Stimulated activated naive CD8-positive, alpha-beta T cell treated with anti-CD3 and anti-CD28 coated beads, Interleukin-15, Interleukin-2, amounts not matched to agents 100 U/mL and 50 U/mL, for 24 hours (primary cell): ENCODE measurements around the gene CACNA1I.

ENCODE experiments used
- ATAC-seq: fragments of 150-1000 bp; cut with Tn5 transposase; one replicate; pipeline ENCODE4 v1.10.0; 2021
- DNase-seq: peaks from one replicate; pipeline ENCODE4 v3.0.0; 2021

The CACNA1I gene

DNA sequence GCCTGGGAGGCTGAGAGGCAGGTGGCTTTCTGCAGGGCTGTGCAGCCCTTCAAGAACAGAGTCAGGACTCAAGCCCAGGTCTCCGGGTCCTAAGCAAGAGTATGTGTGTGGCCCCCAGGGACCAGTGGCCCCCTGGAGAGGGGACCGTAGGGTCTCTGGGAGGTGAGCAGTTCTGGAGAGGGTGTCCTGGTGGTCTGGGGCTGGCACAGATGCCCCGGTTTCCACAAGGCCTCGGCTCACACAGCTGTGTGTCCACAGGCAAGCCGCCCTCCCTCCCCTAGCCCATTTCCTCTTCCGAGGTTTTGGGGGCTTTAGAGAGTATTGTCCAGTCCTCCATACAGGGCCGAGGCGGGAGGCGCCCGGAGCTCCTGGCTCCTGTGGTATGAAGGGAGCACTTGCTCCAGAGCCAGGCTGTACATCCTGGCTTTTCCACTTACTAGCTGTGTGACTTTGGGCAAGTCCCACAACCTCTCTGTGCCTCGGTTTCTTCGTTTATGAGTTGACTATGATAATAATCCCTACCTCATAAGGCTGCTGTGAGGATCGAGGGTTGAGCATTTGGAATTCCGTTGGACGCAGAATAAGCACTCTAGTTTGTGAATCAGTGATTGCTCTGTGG, 34.6 kb upstream of the CACNA1I start:
- ATAC-seq (no peak), DNase-seq (no peak)

DNA sequence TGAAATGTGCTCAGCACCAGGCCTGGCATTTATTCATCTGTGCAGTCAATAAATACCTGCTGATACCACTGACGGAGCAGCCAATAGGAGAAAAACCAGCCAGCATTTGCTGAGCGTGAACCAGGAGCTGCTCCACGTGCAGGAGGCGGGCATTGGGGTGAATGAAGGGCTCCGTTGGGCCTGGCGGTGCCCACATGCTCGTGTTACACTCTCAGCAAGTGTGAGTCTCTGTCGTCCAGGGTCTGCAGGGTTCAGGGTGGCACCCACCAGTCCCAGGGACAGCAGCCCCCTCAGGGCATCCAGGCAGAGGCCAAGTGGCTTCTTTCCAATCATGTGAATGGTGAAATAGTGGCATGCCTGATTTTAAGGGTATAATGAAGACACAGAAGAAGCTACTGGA, 33.8 kb upstream of the CACNA1I start:
- DNase-seq (no peak), ATAC-seq (no peak)

DNA sequence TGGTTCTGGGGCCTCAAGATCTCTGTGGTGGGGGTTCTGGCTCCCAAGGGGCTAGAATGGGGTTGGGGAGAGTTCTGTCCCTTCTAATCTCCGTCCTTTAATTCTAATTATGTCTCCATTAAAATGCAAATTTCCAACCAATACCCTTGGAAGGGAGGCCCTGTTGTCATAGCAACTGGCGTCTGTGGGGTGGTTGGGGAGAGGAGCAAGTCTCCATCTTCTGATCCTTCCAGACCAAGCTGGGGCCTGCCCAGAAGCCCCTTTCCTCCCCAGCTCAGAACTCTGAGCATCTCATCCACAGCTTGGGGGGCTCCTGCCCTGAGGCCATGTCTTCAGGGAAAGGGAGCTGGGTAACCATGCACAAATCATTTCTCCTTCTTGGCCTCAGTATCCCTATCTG, 32.6 kb upstream of the CACNA1I start:
- ATAC-seq (no peak), DNase-seq (no peak)

DNA sequence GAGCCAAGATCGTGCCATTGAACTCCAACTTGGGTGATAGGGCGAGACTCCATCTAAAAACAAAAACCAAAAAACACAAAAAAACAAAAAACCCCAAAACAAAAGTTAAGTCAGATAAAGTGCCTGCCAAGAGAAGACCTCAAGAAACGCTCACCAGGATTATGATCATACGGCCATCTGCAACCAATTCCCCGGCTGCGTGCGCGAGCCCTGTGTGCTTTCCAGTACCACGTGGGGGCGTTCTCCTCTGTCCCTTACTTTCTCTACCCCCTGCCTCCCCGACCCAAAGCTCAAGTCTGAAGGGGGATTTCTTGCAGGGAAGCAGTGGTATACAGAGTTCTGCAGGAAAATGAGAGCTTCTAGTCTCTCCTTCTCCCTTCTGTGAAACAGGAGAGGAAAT, 27.5 kb upstream of the CACNA1I start:
- DNase-seq (no peak), ATAC-seq (no peak)

DNA sequence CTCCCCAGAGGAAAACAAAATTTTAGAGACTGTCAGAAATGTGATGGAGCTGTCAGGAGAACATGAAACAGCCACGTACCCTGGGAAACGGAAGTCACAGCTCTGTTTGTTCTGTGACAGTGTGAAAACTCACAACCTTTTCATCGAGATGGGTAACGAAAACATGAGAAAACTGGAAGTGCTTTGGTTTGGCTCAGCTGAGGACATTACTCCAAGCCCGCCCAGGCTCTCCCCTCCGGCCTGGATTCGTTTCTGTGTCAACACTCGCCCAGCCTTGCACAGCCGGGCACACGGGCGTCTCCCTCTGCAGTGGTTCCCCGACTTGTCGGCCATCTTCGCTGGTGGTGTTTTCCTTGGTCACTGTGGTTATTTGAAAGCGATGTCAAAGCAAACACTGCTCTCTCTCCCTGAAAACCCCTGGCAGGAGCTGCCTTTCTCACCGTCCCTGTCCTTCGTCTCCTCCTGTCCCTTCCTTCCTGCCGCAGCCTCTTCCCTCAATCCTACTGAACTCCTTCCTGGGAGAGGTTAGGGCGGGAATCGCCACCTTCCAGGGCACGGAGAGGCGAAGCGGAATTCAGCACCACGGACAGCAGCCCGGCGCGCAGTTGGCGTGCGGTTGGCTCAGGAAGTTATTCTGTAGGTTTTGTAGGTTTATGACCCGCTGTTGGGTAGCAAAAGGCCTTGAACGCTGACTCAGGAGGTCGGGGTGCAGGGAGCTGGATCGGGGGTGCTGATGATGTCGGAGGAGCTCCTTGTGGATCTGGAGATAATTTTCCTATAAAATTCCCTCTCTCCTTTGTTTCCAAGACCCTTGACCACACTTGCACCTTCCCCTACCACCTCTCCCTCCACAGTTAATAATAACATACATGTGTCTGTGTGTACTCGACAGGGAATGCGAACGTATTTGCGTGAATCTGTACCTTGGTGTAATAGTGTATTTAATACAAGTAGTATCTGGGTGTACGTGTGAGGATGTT, 24.9 kb upstream of the CACNA1I start:
- DNase-seq, result peak; percentile 75

DNA sequence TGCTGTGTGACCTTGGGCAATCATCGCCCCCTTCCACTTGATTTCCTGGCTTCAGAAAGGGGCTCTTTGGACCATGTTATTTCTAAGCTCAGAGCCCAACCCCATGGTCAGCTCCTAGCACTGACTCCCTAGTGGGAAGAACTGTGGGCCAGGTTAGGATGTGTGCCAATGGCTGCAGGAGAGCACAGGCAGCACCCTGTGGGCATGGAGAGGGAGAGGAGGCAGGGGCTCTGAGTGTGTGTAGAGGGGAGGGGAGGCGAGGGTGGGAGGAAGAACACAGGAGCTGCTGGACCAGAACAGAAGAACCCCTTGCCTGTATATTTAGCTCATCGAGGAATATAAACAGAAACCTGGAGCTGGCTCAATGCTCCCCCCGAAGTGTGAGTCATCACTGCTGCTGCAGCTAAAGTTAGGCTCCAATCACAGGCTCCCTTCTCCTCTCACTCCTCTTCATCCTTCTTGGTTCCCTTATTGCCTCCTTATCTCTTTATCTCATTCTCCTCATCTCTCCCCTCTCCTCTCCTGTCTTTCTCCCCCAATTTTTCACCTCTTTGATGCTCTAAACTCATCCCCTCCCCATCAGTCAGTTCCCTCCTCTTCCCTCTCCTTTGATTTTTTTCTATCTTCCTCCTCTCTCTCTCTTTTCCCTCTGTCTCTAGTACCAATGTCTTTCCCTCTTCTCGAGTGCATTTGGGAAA, 23.5 kb upstream of the CACNA1I start:
- DNase-seq, result no peak
- ATAC-seq, result no peak

More for the DNA sequence above, 24.9 kb upstream of the CACNA1I start:
- no peak for ATAC-seq

DNA sequence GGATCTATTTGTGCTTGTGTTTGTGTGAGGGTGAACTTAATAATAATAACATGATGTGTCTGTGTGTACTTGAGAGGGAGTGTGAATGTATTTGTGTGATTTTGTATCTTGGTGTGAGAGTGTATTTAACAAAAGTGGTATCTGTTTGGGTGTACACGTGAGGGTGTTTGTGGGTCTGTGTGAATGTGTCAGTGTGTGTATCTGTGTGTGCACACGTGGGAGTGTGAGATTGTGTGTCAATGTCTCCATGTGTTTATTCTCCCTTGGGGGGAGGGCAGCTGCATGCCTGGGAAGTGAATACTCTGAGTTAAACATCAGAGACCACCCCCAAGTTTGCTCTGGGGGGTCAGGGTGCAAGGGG, 23.0 kb upstream of the CACNA1I start:
- ATAC-seq, result no peak

DNA sequence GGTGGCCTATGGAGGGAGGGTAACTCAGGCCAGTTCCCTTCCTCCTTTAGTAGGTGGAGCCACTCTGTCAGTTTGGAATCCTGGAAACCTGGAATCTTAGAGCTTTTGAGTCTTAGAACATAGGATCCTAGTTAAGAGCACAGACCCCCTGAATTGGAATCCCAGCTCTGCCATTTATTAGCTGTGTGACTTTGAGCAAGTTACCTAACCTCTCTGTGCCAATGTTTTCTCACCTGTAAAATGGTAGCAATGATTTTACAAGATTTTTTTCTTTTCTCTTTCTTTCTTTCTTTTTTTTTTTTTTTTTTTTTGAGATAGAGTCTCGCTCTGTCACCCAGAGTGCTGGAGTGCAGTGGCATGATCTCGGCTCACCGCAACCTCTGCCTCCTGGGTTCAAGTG, 17.1 kb upstream of the CACNA1I start:
- DNase-seq, result no peak

More for the DNA sequence above, 23.0 kb upstream of the CACNA1I start:
- DNase-seq, result no peak

DNA sequence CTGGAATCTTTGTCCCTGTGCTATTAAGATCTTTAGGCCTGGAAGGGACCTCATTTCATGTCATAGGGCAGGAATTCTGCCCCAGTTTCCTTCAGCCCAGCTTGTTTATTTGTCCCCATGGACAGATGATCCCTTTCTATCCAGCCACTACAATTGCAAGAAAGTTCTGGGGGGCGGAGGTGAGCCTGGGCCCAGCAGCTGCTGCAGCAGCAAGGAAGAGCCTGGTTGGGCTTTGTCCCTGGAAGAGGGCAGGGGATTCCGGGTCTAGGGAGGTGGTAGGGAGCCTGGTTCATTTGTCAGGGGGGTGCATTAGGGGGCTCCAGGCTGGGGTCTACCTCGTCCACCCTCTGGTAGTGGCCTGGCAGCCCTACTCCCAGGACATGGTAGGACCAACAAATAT, 16.4 kb upstream of the CACNA1I start:
- DNase-seq, result no peak

More for the DNA sequence above, 17.1 kb upstream of the CACNA1I start:
- ATAC-seq, result no peak

DNA sequence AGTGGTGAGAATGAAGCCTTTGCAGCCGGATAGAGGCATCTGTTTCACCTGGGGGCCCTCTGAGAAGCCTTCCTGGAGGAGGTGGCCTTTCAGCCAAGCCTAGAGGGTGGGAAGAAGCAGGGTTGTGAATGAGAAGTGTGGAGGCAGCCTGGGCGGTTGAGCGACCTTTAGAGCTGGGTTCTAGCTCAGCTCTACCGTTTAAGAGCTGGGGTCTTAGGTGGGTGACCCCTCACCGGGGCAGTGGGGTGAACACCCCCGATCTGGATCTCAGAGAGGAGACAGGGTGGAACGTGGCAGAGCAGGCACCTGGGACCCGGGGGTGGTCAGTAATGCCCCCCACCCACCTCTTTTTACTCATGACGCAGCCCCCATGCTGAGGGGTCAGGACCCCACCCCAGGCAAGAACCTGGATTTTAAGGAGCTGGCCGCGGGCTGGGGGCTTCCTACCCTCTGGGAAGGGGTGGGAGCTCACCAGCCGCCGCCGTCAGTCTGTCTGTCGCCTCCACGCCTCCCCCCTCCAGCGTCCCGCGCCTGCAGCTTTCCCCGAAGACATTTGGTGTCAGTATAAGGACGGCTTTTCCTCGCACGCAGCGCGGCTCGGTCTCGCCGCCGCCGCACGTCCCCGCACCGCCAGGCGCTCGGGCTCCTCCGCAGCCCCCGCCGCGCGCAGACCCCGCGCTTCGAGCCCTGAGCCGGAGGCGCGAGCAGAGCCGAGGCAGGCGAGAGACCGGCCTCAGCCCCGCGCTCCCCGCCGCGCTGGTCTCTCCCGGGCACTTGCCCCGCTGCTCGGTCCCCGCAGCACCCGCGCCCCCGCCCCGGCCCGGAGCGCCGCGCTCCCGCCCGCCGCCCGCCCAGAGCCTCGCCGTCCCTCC, 13.3 kb upstream of the CACNA1I start:
- peak; percentile 46 for DNase-seq
- peak; percentile 44 for ATAC-seq

More for the DNA sequence above, 16.4 kb upstream of the CACNA1I start:
- no peak for ATAC-seq

DNA sequence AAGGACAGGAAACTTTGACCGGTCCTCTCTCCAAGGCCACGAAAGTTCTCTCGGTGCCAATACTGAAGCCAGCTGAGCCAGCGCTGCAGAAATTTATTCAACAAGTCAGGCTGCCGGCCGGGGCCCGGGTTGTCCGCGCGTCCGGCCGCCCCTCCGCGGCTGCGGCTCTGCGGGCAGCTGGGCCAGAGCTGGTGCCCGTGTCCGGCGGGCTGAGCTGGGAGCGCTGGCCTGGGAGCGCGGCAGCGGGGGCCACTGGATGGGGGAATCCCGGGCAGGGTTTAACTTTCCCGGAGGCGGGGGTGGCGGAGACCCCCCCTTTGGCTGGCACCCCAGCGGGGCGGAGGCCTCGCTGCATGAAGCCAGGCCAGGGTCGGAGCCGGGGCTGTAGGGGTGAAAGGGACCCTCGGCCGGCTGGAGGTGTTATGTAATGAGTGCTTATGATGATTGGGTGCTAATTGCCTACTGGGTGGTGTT, 12.3 kb upstream of the CACNA1I start:
- ATAC-seq (no peak), DNase-seq (no peak)

DNA sequence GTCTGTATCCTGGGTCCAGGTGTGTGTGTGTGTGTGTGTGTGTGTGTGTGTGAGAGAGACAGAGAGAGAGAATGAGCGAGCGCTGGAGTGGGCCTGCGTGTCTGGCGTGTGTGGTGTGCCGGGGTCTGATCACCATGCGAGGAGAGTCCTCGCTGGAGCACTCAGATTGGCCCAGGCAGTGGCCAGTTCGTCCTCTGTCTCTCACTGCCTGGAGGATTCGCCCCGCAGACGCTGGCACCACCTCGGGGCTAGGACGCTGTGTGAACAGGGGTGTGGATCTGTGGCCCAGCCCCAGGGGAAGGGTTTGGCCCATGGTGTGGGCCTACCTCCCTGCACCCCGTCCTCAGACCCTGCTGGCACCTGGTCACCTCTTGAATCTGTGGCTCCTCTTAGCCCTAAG, 11.6 kb upstream of the CACNA1I start:
- no peak for ATAC-seq
- DNase-seq, result no peak

DNA sequence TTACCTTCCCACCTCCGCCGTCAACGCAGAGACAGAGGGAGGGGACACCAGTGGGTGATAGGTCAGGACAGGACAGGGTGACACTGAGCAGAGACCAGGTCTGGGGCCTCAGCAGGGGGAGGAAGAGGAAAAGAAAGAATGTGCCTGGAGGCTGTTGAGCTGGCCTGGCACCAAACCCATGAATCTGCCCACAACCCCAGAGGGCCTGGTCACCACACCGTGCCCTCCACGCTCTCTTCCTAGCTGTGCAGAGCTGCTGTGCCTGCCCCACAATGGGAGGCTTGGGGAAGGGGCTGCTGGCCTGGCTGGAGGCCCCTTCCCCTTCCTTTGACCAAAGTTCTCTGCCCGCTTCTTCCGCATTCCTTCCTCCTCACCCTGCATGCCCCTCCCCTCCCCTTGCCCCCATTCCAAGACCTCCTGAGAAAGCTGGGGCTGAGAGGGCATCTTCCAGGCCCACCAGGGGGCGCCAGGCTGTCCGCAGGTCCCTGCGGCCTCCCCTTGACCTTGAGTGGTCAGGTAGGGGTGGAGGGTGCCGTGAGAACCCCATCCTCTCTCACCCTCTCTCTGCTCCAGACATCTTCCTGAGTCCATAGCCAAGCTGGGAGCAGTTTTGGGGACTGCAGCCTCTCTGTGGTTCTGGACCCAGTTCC, 11.0 kb upstream of the CACNA1I start:
- ATAC-seq, result no peak
- DNase-seq, result peak; percentile 46

DNA sequence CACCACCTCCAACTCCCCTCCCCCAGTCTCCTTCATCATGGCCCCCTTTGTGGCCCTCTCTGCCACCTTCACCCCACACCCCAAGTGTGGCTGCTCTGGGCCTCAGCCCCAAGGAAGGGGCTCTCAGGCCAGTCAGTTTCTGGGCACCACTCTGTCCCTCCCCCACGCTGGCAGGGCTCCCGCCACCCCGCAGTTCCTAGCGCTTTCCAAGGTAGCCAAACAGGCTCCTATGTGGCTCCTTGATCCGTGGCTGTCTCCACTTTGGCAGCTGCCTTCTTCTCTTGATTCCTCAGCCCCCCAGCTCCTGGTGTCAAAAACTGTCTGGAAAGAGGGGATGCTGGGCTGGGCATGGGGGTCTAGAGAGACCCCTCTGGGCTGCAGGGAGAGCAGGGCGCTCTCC, 10.4 kb upstream of the CACNA1I start:
- DNase-seq, result no peak
- no peak for ATAC-seq

DNA sequence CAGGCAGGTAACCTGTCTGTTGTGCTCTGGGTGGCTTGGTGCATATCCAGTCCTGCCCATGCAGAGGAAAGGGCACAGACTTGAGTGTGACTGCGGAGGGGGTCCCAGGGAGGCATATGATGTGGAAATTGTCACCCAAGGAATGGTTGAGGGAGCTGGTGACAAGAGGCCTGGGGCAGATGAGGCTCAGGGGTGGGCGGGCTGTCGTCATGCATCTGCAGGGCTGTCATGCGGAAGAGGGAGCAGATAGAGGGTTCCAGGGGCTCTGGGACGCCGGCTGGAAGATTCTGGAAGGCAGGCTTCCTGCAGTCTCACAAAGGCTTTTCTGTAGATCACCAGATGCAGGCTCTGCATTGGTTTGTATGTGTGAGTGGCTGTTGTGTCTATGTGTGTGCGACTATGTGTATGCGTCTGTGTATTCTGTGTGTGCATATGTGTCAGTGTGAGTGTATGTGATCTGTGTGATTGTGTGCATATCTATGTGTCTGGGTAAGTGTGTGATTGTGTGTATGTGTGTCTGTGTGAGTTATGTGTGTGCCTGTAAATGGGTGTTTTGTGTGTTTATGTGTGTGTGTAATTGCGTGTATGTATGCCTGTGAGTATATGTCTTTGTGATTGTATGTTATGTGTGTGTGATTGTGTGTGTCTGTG, 7.6 kb upstream of the CACNA1I start:
- ATAC-seq (no peak), DNase-seq (no peak)

DNA sequence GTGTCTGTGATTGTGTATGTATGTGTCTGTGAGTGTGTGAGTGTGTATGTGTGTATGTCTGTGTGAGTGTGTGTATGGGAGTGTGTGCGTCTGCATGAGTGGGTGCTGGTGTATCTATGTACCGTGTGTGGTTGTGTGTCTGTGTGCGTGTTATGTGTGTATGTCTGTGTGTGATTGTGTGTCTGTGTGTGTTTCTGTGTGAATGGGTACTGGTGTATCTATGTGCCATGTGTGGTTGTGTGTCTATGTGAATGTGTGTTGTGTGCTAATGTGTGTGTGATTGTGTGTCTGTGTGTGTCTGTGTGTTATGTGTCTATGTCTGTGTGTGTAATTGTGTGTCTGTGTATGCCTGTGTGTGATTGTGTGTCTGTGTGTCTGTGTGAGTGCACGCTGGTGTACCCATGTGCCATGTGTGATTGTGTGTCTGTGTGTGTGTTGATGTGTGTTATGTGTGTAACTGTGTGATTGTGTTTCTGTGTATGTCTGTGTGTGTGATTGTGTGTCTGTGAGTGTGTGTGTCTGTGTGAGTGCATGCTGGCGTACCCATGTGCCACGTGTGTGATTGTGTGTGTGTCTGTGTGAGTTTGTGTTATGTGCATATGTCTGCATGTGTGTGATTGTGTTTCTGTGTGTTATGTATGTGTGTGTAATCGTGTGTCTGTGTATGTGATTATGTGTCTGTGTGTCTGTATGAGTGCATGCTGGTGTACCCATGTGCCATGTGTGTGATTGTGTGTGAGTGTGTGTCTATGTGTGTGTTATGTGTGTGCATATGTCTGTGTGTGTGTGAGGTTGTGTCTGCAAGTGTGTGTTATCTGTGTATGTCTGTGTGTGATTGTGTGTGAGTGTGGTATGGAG, 6.8 kb upstream of the CACNA1I start:
- no peak for ATAC-seq
- DNase-seq, result no peak

DNA sequence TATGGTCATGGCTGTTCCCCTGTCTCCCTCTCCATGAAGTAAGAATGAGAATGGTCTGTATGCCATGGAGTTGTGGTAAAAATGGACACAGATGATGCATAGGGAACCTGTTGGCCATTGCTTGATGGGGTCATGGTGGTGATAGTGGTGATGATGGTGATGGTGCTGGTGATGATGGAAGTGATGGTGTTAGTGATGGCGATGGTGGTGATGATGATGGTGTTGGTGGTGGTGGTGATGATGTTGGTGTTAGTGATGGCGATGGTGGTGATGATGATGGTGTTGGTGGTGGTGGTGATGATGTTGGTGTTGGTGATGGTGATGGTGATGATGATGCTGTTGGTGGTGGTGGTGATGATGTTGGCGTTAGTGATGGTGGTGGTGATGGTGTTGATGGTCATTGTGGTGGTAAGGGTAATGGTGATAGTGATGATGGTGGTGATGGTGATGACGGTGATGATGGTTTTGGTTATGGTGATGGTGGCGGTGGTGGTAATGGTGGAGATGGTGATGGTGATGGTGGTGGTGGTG, 5.1 kb upstream of the CACNA1I start:
- no peak for DNase-seq
- ATAC-seq, result no peak

DNA sequence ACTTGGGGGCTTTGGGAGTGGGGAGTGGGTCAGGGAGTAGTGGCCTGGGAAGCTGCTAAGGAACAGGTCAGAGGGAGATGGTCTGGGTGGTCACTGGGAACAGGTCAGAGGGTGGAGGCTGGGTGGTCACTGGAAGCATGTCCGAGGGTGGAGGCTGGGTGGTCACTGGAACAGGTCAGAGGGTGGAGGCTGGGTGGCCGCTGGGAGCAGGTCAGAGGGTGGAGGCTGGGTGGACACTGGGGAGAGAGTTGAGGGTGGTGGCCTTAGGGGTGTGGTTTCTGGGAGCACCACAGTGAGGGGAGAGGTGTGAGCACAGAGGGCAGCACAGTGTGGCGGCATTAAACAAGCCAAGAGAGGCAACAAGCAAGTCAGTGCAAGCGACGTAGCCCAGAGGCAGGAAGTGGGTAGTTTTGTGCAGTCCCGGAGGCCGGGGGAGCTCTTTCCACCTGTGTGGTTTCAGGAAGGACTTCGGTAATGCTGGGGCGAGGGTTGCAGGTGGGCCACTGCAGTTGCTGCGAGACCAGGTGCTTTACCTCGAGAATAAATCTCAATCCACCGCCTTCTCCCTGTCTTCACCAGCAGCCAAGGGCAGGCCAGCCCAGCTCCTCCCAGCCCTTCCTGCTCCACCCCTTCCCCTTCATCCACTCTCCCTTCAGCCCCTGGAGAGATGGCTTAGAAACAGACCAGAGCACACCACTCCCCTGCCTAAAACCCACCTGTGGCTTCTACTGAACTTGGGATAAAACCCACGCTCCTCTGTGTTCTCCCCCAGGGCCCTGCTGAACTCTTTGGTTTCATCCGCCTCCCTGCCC, 3.2 kb upstream of the CACNA1I start:
- peak; percentile 26 for DNase-seq
- peak; percentile 57 for ATAC-seq
